HL-60 (cell line): ENCODE results near the gene FASTK.

Source experiments
- DNase-seq, 2 experiments: peaks; one replicate each; pipeline ENCODE4 v3.0.0-alpha.2; 2010 to 2020; ENCODE audit warnings: low read depth in 1 of 2, low spot score in 1 of 2
- H3K27ac ChIP-seq: fragments of 250-450 bp; sonication (Bioruptor Pico); replicated peaks from 2 replicates; pipeline ENCODE4 v1.5.1; 2020; ENCODE audit warnings: mild to moderate bottlenecking, moderate library complexity
- H3K27me3 ChIP-seq: fragments of 250-450 bp; sonication (Bioruptor Pico); 2 replicates; pipeline ENCODE4 v1.5.1; 2021; ENCODE audit warnings: mild to moderate bottlenecking, moderate library complexity; ENCODE audit not compliant: insufficient read depth, poor library complexity, severe bottlenecking
- H3K4me3 ChIP-seq: replicated peaks from 2 replicates; pipeline ENCODE4 v1.5.1; 2011; ENCODE audit warnings: mild to moderate bottlenecking, control low read depth, low read length; ENCODE audit not compliant: insufficient read depth
- CTCF ChIP-seq: IDR thresholded peaks from one replicate; pipeline ENCODE4 v1.5.1; 2011; ENCODE audit warnings: low read length, control low read depth, inconsistent platforms; ENCODE audit not compliant: insufficient read depth
- GABPA ChIP-seq: IDR thresholded peaks from 2 replicates; pipeline ENCODE4 v1.6.1; 2012; ENCODE audit warnings: low read depth
- POLR2AphosphoS5 ChIP-seq: IDR thresholded peaks from 2 replicates; pipeline ENCODE4 v1.6.1; 2012; ENCODE audit warnings: low read depth
- REST ChIP-seq: IDR thresholded peaks from 2 replicates; pipeline ENCODE4 v1.6.1; 2012; ENCODE audit warnings: low read depth; ENCODE audit not compliant: insufficient replicate concordance
- SPI1 ChIP-seq: IDR thresholded peaks from 2 replicates; pipeline ENCODE4 v1.6.1; 2012; ENCODE audit warnings: low read depth, mild to moderate bottlenecking, borderline replicate concordance

Gene FASTK

GRCh38 chr7:151040616-151041375 lies 39.8 kb downstream of the FASTK start:
- H3K4me3 ChIP-seq, result no peak overlapping the region
- H3K27ac ChIP-seq, result no peak overlapping the region
- DNase-seq, result no peak
- H3K27me3 ChIP-seq, result no peaks in the 10 kb centered on the region
- TF ChIP-seq CTCF, result no peak
- TF ChIP-seq REST, result no peak
- no peak for TF ChIP-seq SPI1
- TF ChIP-seq GABPA, result no peak
- no peak for TF ChIP-seq POLR2AphosphoS5

- no peak for DNase-seq
- no peak overlapping the region for H3K27ac ChIP-seq
- H3K27me3 ChIP-seq, result no peaks in the 10 kb centered on the region
- no peak overlapping the region for H3K4me3 ChIP-seq
- no peak for TF ChIP-seq REST
- TF ChIP-seq POLR2AphosphoS5, result 0 out of 2 replicates have a peak, but pooled peaks have one; percentile 11
Measured at GRCh38 chr7:151039850-151040548, 40.6 kb downstream of the FASTK start.

- Histone ChIP-seq H3K27me3 (no peaks in the 10 kb centered on the region), H3K4me3 (no peak overlapping the region), H3K27ac (no peak overlapping the region)
- TF ChIP-seq SPI1 (no peak), POLR2AphosphoS5 (peak; percentile 42; the same call in 1 of the 2 replicates)
- DNase-seq, result peak; percentile 67 to 95
Measured at GRCh38 chr7:151038951-151039849, 41.4 kb downstream of the FASTK start.

GRCh38 chr7:151035902-151036301 lies 44.7 kb downstream of the FASTK start:
- DNase-seq, result no peak
- Histone ChIP-seq H3K4me3 (no peak overlapping the region), H3K27me3 (no peaks in the 10 kb centered on the region), H3K27ac (no peak overlapping the region)
- no peak for TF ChIP-seq CTCF
- TF ChIP-seq GABPA, result no peak
- TF ChIP-seq SPI1, result no peak
- TF ChIP-seq REST, result no peak
- no peak for TF ChIP-seq POLR2AphosphoS5
